Chondrocyte (in vitro differentiated cells): Measurements from ENCODE around the gene DHFR2. TPM values are rescaled to one million over a fixed set of nuclear protein-coding genes. Genes with fewer than 3 reads are reported as not detected.

Experiments used
- DNase-seq: peaks from one replicate; pipeline ENCODE4 v3.0.0; 2021; ENCODE audit warnings: mixed read lengths, low spot score
- H3K27ac Mint-ChIP-seq: one replicate; pipeline ENCODE4 v1.8.0; 2021; ENCODE audit warnings: mild to moderate bottlenecking, moderate library complexity, mixed read lengths; ENCODE audit not compliant: unreplicated experiment
- H3K27me3 Mint-ChIP-seq: 2 replicates; pipeline ENCODE4 v1.8.0; 2021; ENCODE audit warnings: low read depth, mixed read lengths
- H3K36me3 Mint-ChIP-seq: 2 replicates; pipeline ENCODE4 v1.8.0; 2021; ENCODE audit warnings: low read depth, mixed read lengths
- H3K4me1 Mint-ChIP-seq: 2 replicates; pipeline ENCODE4 v1.8.0; 2021; ENCODE audit warnings: low read depth, mild to moderate bottlenecking, mixed read lengths
- H3K4me3 Mint-ChIP-seq: one replicate; pipeline ENCODE4 v1.8.0; 2021; ENCODE audit warnings: mild to moderate bottlenecking, moderate library complexity, mixed read lengths; ENCODE audit not compliant: unreplicated experiment
- H3K9me3 Mint-ChIP-seq: 2 replicates; pipeline ENCODE4 v1.8.0; 2021; ENCODE audit warnings: low read depth, mixed read lengths
- total RNA-seq: library from RNA; stranded (reverse); gene quantifications from 3 replicates; pipeline ENCODE4 v1.2.1, GENCODE V29; 2021
- TF ChIP-seq, protein P1 (sequence below): fragments of 200-600 bp; sonication (generic); IDR thresholded peaks from 2 replicates; pipeline ENCODE4 v1.5.0; 2021; ENCODE audit warnings: antibody characterized with exemption, mild to moderate bottlenecking, moderate library complexity

Gene DHFR2
- total RNA-seq, 1 donor from 2014 or later: 2.9 TPM

DNA sequence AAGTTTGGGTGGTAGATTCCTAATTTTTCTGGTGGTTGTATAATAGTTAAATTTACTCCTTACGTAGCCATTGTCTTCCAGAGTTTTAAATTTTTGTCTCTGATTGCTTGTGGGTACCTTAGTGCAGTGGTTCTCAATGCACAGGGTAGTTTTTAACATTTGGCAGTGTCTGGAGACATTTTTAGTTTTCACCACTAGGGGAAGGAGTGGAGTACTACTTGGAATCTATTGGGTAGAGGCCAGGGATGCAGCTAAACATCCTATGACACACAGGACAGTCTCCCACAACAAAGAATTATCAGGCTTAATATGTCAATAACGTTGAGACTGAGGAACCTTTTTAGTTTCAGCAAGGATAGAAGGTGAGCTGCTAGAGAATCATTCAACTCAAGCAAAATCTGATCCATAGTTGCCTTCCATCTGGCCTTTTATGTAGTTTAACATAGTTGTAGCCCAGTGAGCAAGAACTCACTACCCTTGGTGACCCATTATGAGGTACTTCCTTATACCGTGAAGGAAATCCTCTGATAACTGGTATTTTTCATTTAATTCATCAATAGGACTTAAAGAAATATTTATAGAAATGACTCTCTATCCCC lies 25.7 kb downstream of the DHFR2 start:
- peaks cover 2% of the 10 kb centered on the region for H3K4me1 Mint-ChIP-seq
- DNase-seq: no peak
- peaks cover 3% of the 10 kb centered on the region for H3K9me3 Mint-ChIP-seq
- H3K4me3 Mint-ChIP-seq: no peak overlapping the region
- no peak overlapping the region for H3K27ac Mint-ChIP-seq
- no peaks in the 10 kb centered on the region for H3K27me3 Mint-ChIP-seq
- H3K36me3 Mint-ChIP-seq: peaks cover 6% of the 10 kb centered on the region
- TF ChIP-seq, protein P1, sequence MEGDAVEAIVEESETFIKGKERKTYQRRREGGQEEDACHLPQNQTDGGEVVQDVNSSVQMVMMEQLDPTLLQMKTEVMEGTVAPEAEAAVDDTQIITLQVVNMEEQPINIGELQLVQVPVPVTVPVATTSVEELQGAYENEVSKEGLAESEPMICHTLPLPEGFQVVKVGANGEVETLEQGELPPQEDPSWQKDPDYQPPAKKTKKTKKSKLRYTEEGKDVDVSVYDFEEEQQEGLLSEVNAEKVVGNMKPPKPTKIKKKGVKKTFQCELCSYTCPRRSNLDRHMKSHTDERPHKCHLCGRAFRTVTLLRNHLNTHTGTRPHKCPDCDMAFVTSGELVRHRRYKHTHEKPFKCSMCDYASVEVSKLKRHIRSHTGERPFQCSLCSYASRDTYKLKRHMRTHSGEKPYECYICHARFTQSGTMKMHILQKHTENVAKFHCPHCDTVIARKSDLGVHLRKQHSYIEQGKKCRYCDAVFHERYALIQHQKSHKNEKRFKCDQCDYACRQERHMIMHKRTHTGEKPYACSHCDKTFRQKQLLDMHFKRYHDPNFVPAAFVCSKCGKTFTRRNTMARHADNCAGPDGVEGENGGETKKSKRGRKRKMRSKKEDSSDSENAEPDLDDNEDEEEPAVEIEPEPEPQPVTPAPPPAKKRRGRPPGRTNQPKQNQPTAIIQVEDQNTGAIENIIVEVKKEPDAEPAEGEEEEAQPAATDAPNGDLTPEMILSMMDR: peak; percentile 64

DNA sequence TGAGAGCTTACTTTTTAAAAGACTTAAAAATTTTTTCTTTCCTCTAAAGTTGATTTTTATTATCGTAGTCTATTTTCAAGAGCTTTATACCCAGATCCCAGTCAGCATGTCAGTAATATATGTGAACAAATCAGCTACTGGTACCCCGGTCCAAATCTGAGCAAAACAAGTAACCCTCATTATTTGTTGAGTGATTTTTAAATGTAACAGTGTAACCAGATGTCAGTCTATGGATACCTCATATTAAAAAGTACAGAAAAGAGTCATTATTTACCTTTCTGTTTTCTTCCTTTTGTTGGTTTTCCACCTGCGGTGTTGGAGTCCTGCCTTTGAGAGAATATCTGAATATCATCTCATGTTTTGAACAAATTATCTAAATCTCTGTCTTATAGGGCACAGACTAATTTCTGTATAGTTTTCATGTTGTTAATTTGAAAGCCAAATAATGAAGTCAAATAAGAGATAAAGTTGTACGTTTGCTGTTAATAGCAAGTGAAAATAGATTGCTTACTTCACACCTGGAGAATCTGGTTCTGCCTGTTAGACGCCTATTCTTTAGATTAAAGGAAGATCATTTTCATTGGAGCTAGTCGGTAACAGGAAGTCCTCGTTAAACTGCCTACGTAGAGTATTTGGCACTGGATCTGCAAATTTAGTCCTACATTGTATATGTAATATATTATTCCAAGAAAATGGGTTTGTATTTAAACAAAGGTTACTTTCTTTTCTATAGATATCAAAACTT lies 34.5 kb downstream of the DHFR2 start, which contains the start of gene STX19:
Gene STX19 (minus strand): TSS at position 505 of the 745 bp plus-strand sequence. CDS start 13,328 bp downstream, outside the sequence.
- Mint-ChIP-seq H3K9me3 (peaks cover 8% of the 10 kb centered on the region), H3K27ac (no peak within 1 kb of the TSS), H3K4me1 (peaks cover 9% of the 10 kb centered on the region), H3K4me3 (no peak within 1 kb of the TSS), H3K27me3 (no peaks in the 10 kb centered on the region), H3K36me3 (peaks cover 7% of the 10 kb centered on the region)
- TF ChIP-seq, protein P1: no peak
- DNase-seq: no peak

DNA sequence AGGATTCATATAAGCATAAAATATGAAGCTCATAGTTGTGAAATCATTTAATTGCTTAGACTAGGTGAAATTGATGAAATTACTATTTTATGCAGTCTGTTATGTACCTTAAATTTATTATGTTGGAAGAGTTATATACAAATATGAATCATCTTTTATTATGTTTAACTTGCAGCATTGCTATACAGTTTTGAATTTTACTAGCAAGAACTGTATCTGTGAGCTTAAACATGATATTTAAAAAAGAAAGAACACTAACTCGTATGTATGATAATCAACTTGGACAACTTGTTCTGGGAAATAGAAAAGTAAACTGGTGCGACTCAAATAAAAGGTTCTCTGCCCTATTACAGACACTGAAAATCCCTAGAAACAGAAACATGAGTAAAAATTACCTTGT lies 36.1 kb downstream of the DHFR2 start:
- DNase-seq: no peak
- TF ChIP-seq, protein P1: no peak
- peaks cover 6% of the 10 kb centered on the region for H3K4me1 Mint-ChIP-seq
- H3K27me3 Mint-ChIP-seq: no peaks in the 10 kb centered on the region
- peaks cover 1% of the 10 kb centered on the region for H3K36me3 Mint-ChIP-seq
- no peak overlapping the region for H3K4me3 Mint-ChIP-seq
- H3K27ac Mint-ChIP-seq: no peak overlapping the region
- H3K9me3 Mint-ChIP-seq: peaks cover under 1% of the 10 kb centered on the region

DNA sequence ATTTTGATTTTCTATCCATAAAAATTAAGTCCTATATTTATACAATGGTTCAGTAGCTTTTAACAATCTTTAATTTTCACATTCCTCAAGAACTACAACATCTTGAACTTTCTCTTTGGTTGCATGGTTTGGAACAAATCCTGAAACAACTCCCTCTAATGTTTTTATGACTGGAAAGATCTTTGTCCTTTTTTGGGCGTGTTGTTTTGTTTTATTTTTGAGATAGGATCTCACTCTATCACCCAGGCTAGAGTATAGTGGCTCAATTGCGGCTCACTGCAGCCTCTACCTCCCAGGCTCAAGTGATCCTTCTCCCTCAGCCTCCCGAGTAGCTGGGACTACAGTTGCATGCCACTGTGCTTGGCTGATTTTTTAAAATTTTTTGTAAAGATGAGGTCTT lies 38.3 kb downstream of the DHFR2 start:
- peak overlapping the region; percentile 38 for H3K27ac Mint-ChIP-seq
- H3K4me3 Mint-ChIP-seq: no peak overlapping the region
- H3K36me3 Mint-ChIP-seq: no peaks in the 10 kb centered on the region
- no peaks in the 10 kb centered on the region for H3K9me3 Mint-ChIP-seq
- H3K4me1 Mint-ChIP-seq: peaks cover 6% of the 10 kb centered on the region
- no peak for DNase-seq
- H3K27me3 Mint-ChIP-seq: no peaks in the 10 kb centered on the region
- TF ChIP-seq, protein P1: no peak

DNA sequence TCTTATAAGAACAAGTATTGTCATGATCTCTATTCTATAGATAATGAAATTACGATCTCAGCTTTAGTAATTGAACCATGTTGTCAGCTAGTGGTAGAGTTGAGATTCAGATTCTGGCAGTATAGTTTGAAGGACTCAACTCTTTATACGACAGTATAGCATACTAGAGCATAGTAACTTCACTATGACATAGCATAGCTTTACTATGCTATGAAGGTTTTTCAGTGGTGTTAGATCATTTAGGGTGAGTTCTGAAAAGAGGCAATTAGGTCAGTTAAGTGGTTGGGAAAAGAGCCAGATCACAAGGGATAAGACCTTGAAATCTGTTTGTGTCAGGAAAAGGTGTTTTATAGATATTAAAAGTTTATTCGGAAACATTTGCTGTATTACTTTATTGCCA lies 42.4 kb downstream of the DHFR2 start:
- H3K4me1 Mint-ChIP-seq: peaks cover 6% of the 10 kb centered on the region
- no peaks in the 10 kb centered on the region for H3K27me3 Mint-ChIP-seq
- TF ChIP-seq, protein P1: no peak
- H3K36me3 Mint-ChIP-seq: no peaks in the 10 kb centered on the region
- no peak overlapping the region for H3K27ac Mint-ChIP-seq
- DNase-seq: no peak
- H3K4me3 Mint-ChIP-seq: no peak overlapping the region
- no peaks in the 10 kb centered on the region for H3K9me3 Mint-ChIP-seq
